Hepatocyte (in vitro differentiated cells): ENCODE results near the gene ELOVL3. TPM values are rescaled to one million over a fixed set of nuclear protein-coding genes. Genes with fewer than 3 reads are reported as not detected.
A peak's percentile ranks its signal among the peaks of the same experiment; 100 is the strongest.

ENCODE experiments used
- DNase-seq: peaks from one replicate; pipeline ENCODE4 v3.0.0-alpha.2; 2016; ENCODE audit warnings: low spot score
- H2AFZ ChIP-seq: fragments of 200-600 bp; sonication (generic); 2 replicates; pipeline ENCODE4 v1.6.0; 2016; ENCODE audit warnings: antibody characterized with exemption, mild to moderate bottlenecking
- H3K27ac ChIP-seq: fragments of 200-600 bp; sonication (generic); 2 replicates; pipeline ENCODE4 v1.5.1; 2016; ENCODE audit warnings: mild to moderate bottlenecking
- H3K27me3 ChIP-seq: fragments of 200-600 bp; sonication (generic); 2 replicates; pipeline ENCODE4 v1.6.1; 2016
- H3K36me3 ChIP-seq: fragments of 200-600 bp; sonication (generic); replicated peaks from 2 replicates; pipeline ENCODE4 v1.5.1; 2016; ENCODE audit warnings: low read depth; ENCODE audit not compliant: insufficient read depth
- H3K4me1 ChIP-seq: fragments of 200-600 bp; sonication (generic); 2 replicates; pipeline ENCODE4 v1.5.1; 2016; ENCODE audit warnings: mild to moderate bottlenecking, moderate library complexity; ENCODE audit not compliant: insufficient read depth
- H3K4me2 ChIP-seq: fragments of 200-600 bp; sonication (generic); 2 replicates; pipeline ENCODE4 v1.6.0; 2016
- H3K4me3 ChIP-seq: fragments of 200-600 bp; sonication (generic); 2 replicates; pipeline ENCODE4 v1.5.1; 2016; ENCODE audit warnings: mild to moderate bottlenecking
- H3K79me2 ChIP-seq: fragments of 200-600 bp; sonication (generic); 2 replicates; pipeline ENCODE4 v1.6.0; 2017; ENCODE audit warnings: mild to moderate bottlenecking
- H3K9me2 ChIP-seq: fragments of 200-600 bp; sonication (generic); replicated peaks from 2 replicates; pipeline ENCODE4 v1.6.0; 2017; ENCODE audit warnings: mild to moderate bottlenecking; ENCODE audit not compliant: insufficient read depth
- H3K9me3 ChIP-seq: fragments of 200-600 bp; sonication (generic); 2 replicates; pipeline ENCODE4 v1.5.1; 2016; ENCODE audit warnings: low read depth, mild to moderate bottlenecking
- H4K20me1 ChIP-seq: fragments of 200-600 bp; sonication (generic); 2 replicates; pipeline ENCODE4 v1.6.0; 2016; ENCODE audit warnings: mild to moderate bottlenecking; ENCODE audit not compliant: insufficient read depth, poor library complexity, severe bottlenecking
- CTCF ChIP-seq: fragments of 200-600 bp; sonication (generic); IDR thresholded peaks from 2 replicates; pipeline ENCODE4 v1.5.1; 2016; ENCODE audit warnings: antibody characterized with exemption, mild to moderate bottlenecking; ENCODE audit not compliant: poor library complexity
- EZH2 ChIP-seq: fragments of 200-600 bp; sonication (generic); IDR thresholded peaks from 2 replicates; pipeline ENCODE4 v1.6.1; 2016; ENCODE audit warnings: antibody characterized with exemption, mild to moderate bottlenecking, borderline replicate concordance
- EZH2phosphoT487 ChIP-seq: fragments of 200-600 bp; sonication (generic); IDR thresholded peaks from one replicate; pipeline ENCODE4 v1.6.1; 2018; ENCODE audit warnings: antibody characterized with exemption, mild to moderate bottlenecking, low read depth, moderate library complexity; ENCODE audit not compliant: unreplicated experiment, severe bottlenecking
- WGBS: methylation state at CpG from one replicate; pipeline ENCODE4 v1.1.6; 2016; ENCODE audit warnings: low lambda C conversion rate; ENCODE audit errors: missing lambda C conversion rate; 5-methylcytosine and 5-hydroxymethylcytosine counted together
- polyA plus RNA-seq: library from polyadenylated mRNA; unstranded; fragments of >200 nt; fragmentation: Nextera tagmentation; extraction: Ambion mirVana; gene quantifications from 2 replicates; pipeline ENCODE4 v1.2.1, GENCODE V29; 2016
- total RNA-seq: library from RNA; depleted of rRNA; stranded (reverse); fragments of >200 nt; gene quantifications from 2 replicates; pipeline ENCODE4 v1.2.3, GENCODE V29; 2014

Gene ELOVL3
- total and polyA plus RNA-seq, 2 experiments from 2014 or later = not detected

GRCh38 chr10:102241444-102242117 is 15.5 kb downstream of the ELOVL3 start, which contains the start of gene PITX3:
Gene PITX3, minus strand, starts transcription at chr10:102241512. Its CDS starts 9,432 bp downstream, at chr10:102232080.
- Histone ChIP-seq H3K27me3 (peaks cover 43% of the 10 kb centered on the region), H3K4me3 (peak within 1 kb of the TSS; percentile 43), H3K27ac (no peak within 1 kb of the TSS), H3K9me3 (no peaks in the 10 kb centered on the region), H3K79me2 (peaks cover 9% of the 10 kb centered on the region), H2AFZ (peak within 1 kb of the TSS; percentile 56), H3K36me3 (no peaks in the 10 kb centered on the region), H3K9me2 (no peaks in the 10 kb centered on the region), H3K4me1 (peaks cover 4% of the 10 kb centered on the region), H4K20me1 (peaks cover 6% of the 10 kb centered on the region), H3K4me2 (peak within 1 kb of the TSS; percentile 93)
- peak; percentile 97 for DNase-seq
- TF ChIP-seq CTCF (no peak), EZH2phosphoT487 (no peak), EZH2 (no peak)
- 2% methylated on average over 37 of the region's 57 CpGs for WGBS

GRCh38 chr10:102242118-102242485 is 16.0 kb downstream of the ELOVL3 start:
- peak overlapping the region; percentile 43 for H3K4me3 ChIP-seq
- no peaks in the 10 kb centered on the region for H3K9me3 ChIP-seq
- peak overlapping the region; percentile 93 for H3K4me2 ChIP-seq
- no peak overlapping the region for H3K27ac ChIP-seq
- peaks cover 14% of the 10 kb centered on the region for H3K79me2 ChIP-seq
- peaks cover 9% of the 10 kb centered on the region for H3K4me1 ChIP-seq
- no peak for DNase-seq
- peaks cover 38% of the 10 kb centered on the region for H3K27me3 ChIP-seq
- TF ChIP-seq EZH2 (no peak), CTCF (no peak), EZH2phosphoT487 (no peak)
- peaks cover 11% of the 10 kb centered on the region for H4K20me1 ChIP-seq
- 38% methylated on average over 7 of the region's 7 CpGs for WGBS
- no peaks in the 10 kb centered on the region for H3K36me3 ChIP-seq
- no peaks in the 10 kb centered on the region for H3K9me2 ChIP-seq
- H2AFZ ChIP-seq = peak overlapping the region; percentile 44

- Histone ChIP-seq H3K36me3 (no peaks in the 10 kb centered on the region), H3K9me3 (no peaks in the 10 kb centered on the region), H3K4me1 (peaks cover 22% of the 10 kb centered on the region), H3K4me3 (no peak overlapping the region), H3K4me2 (no peak overlapping the region), H3K27ac (no peak overlapping the region), H3K9me2 (no peaks in the 10 kb centered on the region), H3K79me2 (peaks cover 26% of the 10 kb centered on the region), H2AFZ (no peak overlapping the region), H4K20me1 (peaks cover 24% of the 10 kb centered on the region), H3K27me3 (peaks cover 29% of the 10 kb centered on the region)
- WGBS = 94% methylated on average over 2 of the region's 2 CpGs
- TF ChIP-seq CTCF (no peak), EZH2phosphoT487 (no peak), EZH2 (no peak)
- no peak for DNase-seq
Observed at GRCh38 chr10:102243309-102243708, 17.2 kb downstream of the ELOVL3 start.
